Kidney (tissue), 14 donors: ENCODE results near the gene FAM20C. TPM values are rescaled to one million over a fixed set of nuclear protein-coding genes. Genes with fewer than 3 reads are reported as not detected.

Experiments used
- DNase-seq, 5 donors: peaks; one replicate each; pipeline ENCODE4 v3.0.0-alpha.2; 2013 to 2020
- FAIRE-seq: peaks from 2 replicates; lab custom pipeline; 2012; peaks lifted over from hg19 to GRCh38; lab: Jason Lieb, UNC
- H3K27ac ChIP-seq, 2 donors: one replicate each; pipeline ENCODE4 v1.7.0; 2013; ENCODE audit warnings: low read depth in 2 of 2, low read length in 2 of 2, inconsistent platforms in 1 of 2
- H3K27me3 ChIP-seq: one replicate; pipeline ENCODE4 v1.7.1; 2013; ENCODE audit warnings: low read length, inconsistent platforms; ENCODE audit not compliant: control insufficient read depth, insufficient read depth
- H3K36me3 ChIP-seq, 3 donors: one replicate each; pipeline versions ENCODE4 v1.7.0 to v1.7.1; 2013; ENCODE audit warnings: low read length in 3 of 3, control low read depth in 1 of 3, inconsistent platforms in 1 of 3; ENCODE audit not compliant: insufficient read depth in 3 of 3, control insufficient read depth in 2 of 3
- H3K4me1 ChIP-seq, 3 donors: one replicate each; pipeline versions ENCODE4 v1.7.0 to v1.7.1; 2013; ENCODE audit warnings: low read length in 3 of 3, inconsistent platforms in 1 of 3, low read depth in 1 of 3; ENCODE audit not compliant: control insufficient read depth in 2 of 3, insufficient read depth in 2 of 3
- H3K4me3 ChIP-seq, 3 donors: one replicate each; pipeline versions ENCODE4 v1.7.0 to v1.8.1; 2013; ENCODE audit warnings: low read length in 3 of 3, control low read depth in 1 of 3, inconsistent platforms in 1 of 3
- H3K9ac ChIP-seq, 3 donors: one replicate each; pipeline versions ENCODE4 v1.7.0 to v1.7.1; 2013; ENCODE audit warnings: low read length in 3 of 3, control low read depth in 1 of 3, inconsistent platforms in 1 of 3
- H3K9me3 ChIP-seq, 3 donors: one replicate each; pipeline versions ENCODE4 v1.7.0 to v1.7.1; 2013; ENCODE audit warnings: low read length in 3 of 3, control low read depth in 1 of 3, inconsistent platforms in 1 of 3; ENCODE audit not compliant: control insufficient read depth in 2 of 3, insufficient read depth in 1 of 3
- CTCF ChIP-seq: IDR thresholded peaks from 3 replicates; pipeline ENCODE4 v1.5.1; 2012; ENCODE audit warnings: mild to moderate bottlenecking, moderate library complexity, borderline replicate concordance; ENCODE audit not compliant: insufficient read depth; ENCODE audit errors: extremely low read depth
- intact Hi-C: fragments of 100-400 bp; cut with DNase I; formaldehyde crosslinking; loops from one replicate; pipeline ENCODE4 v1.11.1; 2022
- polyA plus RNA-seq: library from polyadenylated mRNA; stranded (reverse); fragments of 350-450 nt; fragmentation: Illumina TruSeq; extraction: RNeasy Lipid Tissue Mini Kit (QIAGEN cat#74804); gene quantifications from one replicate; pipeline ENCODE4 v1.2.3, GENCODE V29; 2014; ENCODE audit warnings: low read depth, low replicate concordance; ENCODE audit not compliant: insufficient read depth
- total RNA-seq: library from RNA; stranded (reverse); fragmentation: NEBNext Ultra II Directional; extraction: Animal tissue kit (Norgen Biotek cat#: 25700); gene quantifications from one replicate; pipeline ENCODE4 v1.2.1, GENCODE V29; 2021
- donor health status: control.
- donor health status: control.
- donor health status: control.
- donor health status: control.
- donor health status: control.
- donor health status: DM: yes; HTN: yes; CAD: no.
- donor health status: Normal renal cell carcinoma (clear cell type).

FAM20C gene
- total and polyA plus RNA-seq, 2 donors from 2014 or later, result 84.9 to 114 TPM

- peaks cover 0 to 49% (median 33%) of the 10 kb centered on the region in 3 donors for H3K4me1 ChIP-seq
Observed at GRCh38 chr7:231858-232246, 39.5 kb downstream of the FAM20C start.

DNA sequence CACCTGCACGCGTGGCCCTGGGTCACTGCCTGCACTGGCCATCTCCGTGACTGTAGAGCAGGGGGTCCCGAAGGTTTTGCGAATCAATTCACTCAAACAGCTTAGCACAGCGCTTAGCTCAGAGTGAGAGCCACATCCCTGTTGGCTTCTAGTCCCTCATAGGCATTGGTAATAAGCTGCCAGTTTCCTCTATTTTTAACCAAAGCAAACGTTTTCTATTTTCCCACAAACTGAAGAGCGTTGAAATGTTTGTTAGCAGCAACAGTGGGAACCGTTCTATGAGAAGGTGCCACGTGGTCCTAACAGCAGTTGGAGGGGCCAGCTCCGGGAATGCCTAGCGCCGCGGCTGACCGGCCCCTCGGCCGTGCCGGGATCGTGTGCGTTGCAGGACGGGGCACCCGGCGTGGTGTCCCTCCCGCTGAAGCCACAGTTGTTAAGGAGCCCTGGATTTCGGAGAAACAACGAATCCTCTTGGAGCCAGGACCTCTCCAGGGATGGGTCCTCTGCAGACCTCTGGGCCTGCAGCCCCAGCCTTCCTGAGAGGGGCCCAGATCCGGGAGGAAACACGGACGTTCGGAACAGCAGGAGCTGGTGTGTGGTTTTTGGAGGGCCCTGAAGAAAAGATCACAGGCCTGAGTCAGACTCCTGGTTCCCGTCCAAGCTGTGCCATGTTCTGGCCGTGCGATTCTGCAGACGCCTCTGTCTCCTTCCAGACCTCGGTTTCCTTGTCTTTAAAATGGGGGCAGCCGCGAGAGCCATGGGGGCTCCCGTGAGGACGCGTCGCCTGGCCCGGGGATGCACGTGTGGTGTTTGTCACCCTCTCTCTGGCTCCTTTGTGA lies 40.3 kb downstream of the FAM20C start:
- H3K9ac ChIP-seq, result peak overlapping the region in 1 of 3 donors; percentile 26
- peak overlapping the region in 1 of 2 donors; percentile 94 for H3K27ac ChIP-seq
- peaks cover 2 to 7% (median 6%) of the 10 kb centered on the region in 3 donors for H3K36me3 ChIP-seq
- DNase-seq (no peak), FAIRE-seq (no peak)
- no peak for TF ChIP-seq CTCF
- H3K9me3 ChIP-seq, result no peaks in the 10 kb centered on the region
- intact Hi-C loops, result no loop called here
- no peaks in the 10 kb centered on the region for H3K27me3 ChIP-seq
- H3K4me1 ChIP-seq, result peaks cover 0 to 51% (median 33%) of the 10 kb centered on the region in 3 donors
- no peak overlapping the region for H3K4me3 ChIP-seq

More at GRCh38 chr7:231858-232246, 39.5 kb downstream of the FAM20C start:
- Histone ChIP-seq H3K27ac (peak overlapping the region in 1 of 2 donors; percentile 52), H3K27me3 (no peaks in the 10 kb centered on the region), H3K4me3 (no peak overlapping the region), H3K9me3 (no peaks in the 10 kb centered on the region), H3K9ac (no peak overlapping the region), H3K36me3 (peaks cover 0 to 7% (median 2%) of the 10 kb centered on the region in 3 donors)
- DNase-seq (no peak), FAIRE-seq (no peak)
- intact Hi-C loops, result no loop called here
- TF ChIP-seq CTCF, result no peak

- no peak for TF ChIP-seq CTCF
- H3K27me3 ChIP-seq, result no peaks in the 10 kb centered on the region
- H3K4me1 ChIP-seq, result peaks cover 0 to 48% (median 33%) of the 10 kb centered on the region in 3 donors
- H3K36me3 ChIP-seq, result peaks cover 2 to 6% (median 5%) of the 10 kb centered on the region in 3 donors
- peak overlapping the region; percentile 86 to 94 for H3K27ac ChIP-seq
- no peak for FAIRE-seq
- intact Hi-C loops, result no loop called here
- H3K4me3 ChIP-seq, result no peak overlapping the region
- H3K9ac ChIP-seq, result peak overlapping the region in 1 of 3 donors; percentile 58
- no peaks in the 10 kb centered on the region for H3K9me3 ChIP-seq
- DNase-seq, result peak in 2 of 5 donors; percentile 63 to 65
Observed at GRCh38 chr7:233249-234035, 41.1 kb downstream of the FAM20C start.
